Panc1 (cell line): ENCODE data around the gene RBBP7. TPM values are rescaled to one million over a fixed set of nuclear protein-coding genes. Genes with fewer than 3 reads are reported as not detected.

Source experiments
- ATAC-seq: fragments of 200-7000 bp; cut with Tn5 transposase; 2 replicates; pipeline ENCODE4 v1.9.1; 2020; ENCODE audit warnings: mild to moderate bottlenecking, moderate library complexity
- BruUV-seq: library from RNA; stranded (reverse); fragments of 400-500 nt; replicated peaks from 2 replicates; lab custom pipeline; 2021; lab: Mats Ljungman, UMichigan
- CTCF ChIA-PET: fragments of 300-600 bp; sonication (Branson Sonifier 250); formaldehyde crosslinking; loops from one replicate; lab custom pipeline; 2022; ENCODE audit warnings: antibody characterized with exemption; lab: Charles Lee
- POLR2A ChIA-PET: fragments of 300-600 bp; sonication (Branson Sonifier 250); formaldehyde crosslinking; loops from one replicate; lab custom pipeline; 2022; ENCODE audit warnings: antibody characterized with exemption; lab: Charles Lee
- DNase-seq: peaks from one replicate; pipeline ENCODE4 v3.0.0-alpha.2; 2010; ENCODE audit warnings: low read depth, low spot score
- H3K27ac ChIP-seq: 2 replicates; pipeline ENCODE4 v1.5.1; 2011; ENCODE audit warnings: mild to moderate bottlenecking, low read length, inconsistent platforms
- H3K27me3 ChIP-seq: fragments of 200-500 bp; sonication (Bioruptor generic); 2 replicates; pipeline ENCODE4 v1.6.0; 2014; ENCODE audit warnings: low read length, inconsistent platforms; ENCODE audit not compliant: control insufficient read depth, insufficient read depth
- H3K36me3 ChIP-seq: fragments of 200-500 bp; sonication (Bioruptor generic); 2 replicates; pipeline ENCODE4 v1.5.1; 2014; ENCODE audit warnings: inconsistent platforms, mild to moderate bottlenecking, low read length, moderate library complexity; ENCODE audit not compliant: control insufficient read depth, insufficient read depth
- H3K4me1 ChIP-seq: 2 replicates; pipeline ENCODE4 v1.5.1; 2011; ENCODE audit warnings: inconsistent platforms, mild to moderate bottlenecking, low read length, moderate library complexity; ENCODE audit not compliant: control insufficient read depth, insufficient read depth
- H3K4me3 ChIP-seq, 2 experiments: 2 replicates each; pipeline ENCODE4 v1.5.1; 2011 to 2012; ENCODE audit warnings: low read depth in 2 of 2, low read length in 2 of 2, mild to moderate bottlenecking in 2 of 2, inconsistent platforms in 1 of 2, moderate library complexity in 1 of 2
- H3K9me3 ChIP-seq: fragments of 200-500 bp; sonication (Bioruptor generic); 2 replicates; pipeline ENCODE4 v1.5.1; 2014; ENCODE audit warnings: low read depth, mild to moderate bottlenecking, inconsistent platforms, low read length, moderate library complexity; ENCODE audit not compliant: control insufficient read depth, insufficient read depth
- CTCF ChIP-seq: fragments of 450-650 bp; IDR thresholded peaks from 2 replicates; pipeline ENCODE4 v1.5.1; 2017; ENCODE audit warnings: mild to moderate bottlenecking
- POLR2AphosphoS5 ChIP-seq: IDR thresholded peaks from 2 replicates; pipeline ENCODE4 v1.6.1; 2012; ENCODE audit warnings: mild to moderate bottlenecking, low read depth, low read length, moderate library complexity
- REST ChIP-seq, 2 experiments: IDR thresholded peaks; 2 replicates each; pipeline ENCODE4 v1.6.1; 2011 to 2012; ENCODE audit warnings: low read depth in 2 of 2, control low read depth in 1 of 2, low read length in 1 of 2, mild to moderate bottlenecking in 1 of 2, moderate library complexity in 1 of 2; ENCODE audit not compliant: insufficient read depth in 1 of 2
- SIN3A ChIP-seq: IDR thresholded peaks from 2 replicates; pipeline ENCODE4 v1.6.1; 2012; ENCODE audit warnings: low read depth, mild to moderate bottlenecking, low read length, moderate library complexity, borderline replicate concordance; ENCODE audit not compliant: insufficient read depth
- TCF7L2 ChIP-seq: IDR thresholded peaks from 2 replicates; pipeline ENCODE4 v1.6.1; 2011; ENCODE audit warnings: mild to moderate bottlenecking, low read depth, low read length, inconsistent platforms
- in situ Hi-C: cut with HindIII; loops from 2 replicates; pipeline ENCODE4 v1.10.0; 2016; ENCODE audit warnings: low sequenced_read_pairs, low pct_unique_long_range_greater_than_20kb
- intact Hi-C: fragments of 100-400 bp; cut with micrococcal nuclease; formaldehyde crosslinking; loops from one replicate; pipeline ENCODE4 v1.10.0; 2022; ENCODE audit not compliant: unreplicated experiment
- total RNA-seq: library from RNA; stranded (reverse); gene quantifications from one replicate; pipeline ENCODE4 v1.2.1, GENCODE V29; 2021; ENCODE audit not compliant: unreplicated experiment

Gene RBBP7
- total RNA-seq, 1 experiment from 2014 or later: 95.8 TPM

- Histone ChIP-seq H3K4me3 (no peak overlapping the region), H3K36me3 (no peaks in the 10 kb centered on the region), H3K9me3 (no peaks in the 10 kb centered on the region), H3K27me3 (no peaks in the 10 kb centered on the region), H3K4me1 (peaks cover 5% of the 10 kb centered on the region), H3K27ac (no peak overlapping the region)
- intact Hi-C loops (no loop called here), in situ Hi-C loops (no loop called here)
- ATAC-seq: no peak
- BruUV-seq: no TSS peak
- DNase-seq: no peak
- ChIA-PET POLR2A (interaction anchor here (0.7 kb wide), 1 partner anchor 36 kb away, joined by 3 read pairs; no protein-coding TSS in a partner anchor), CTCF (no interaction called here)
- TF ChIP-seq CTCF: no peak
Observed at GRCh38 chrX:16807976-16808542, 62.1 kb downstream of the RBBP7 start.

- POLR2A ChIA-PET: interaction anchor here (0.7 kb wide), 1 partner anchor 35 kb away, joined by 3 read pairs; no protein-coding TSS in a partner anchor
- DNase-seq: no peak
- in situ Hi-C loops: no loop called here
Observed at GRCh38 chrX:16807548-16807947, 62.6 kb downstream of the RBBP7 start.

More at GRCh38 chrX:16807548-16807947, 62.6 kb downstream of the RBBP7 start:
- no peak for ATAC-seq
- no peak overlapping the region for H3K27ac ChIP-seq
- H3K9me3 ChIP-seq: no peaks in the 10 kb centered on the region
- no peak overlapping the region for H3K4me3 ChIP-seq
- TF ChIP-seq CTCF (no peak), SIN3A (no peak), TCF7L2 (no peak), REST (IDR thresholded peaks at IDR 0.05; ENCODE audit: insufficient read depth in 1 of 2, low read depth in 2 of 2, low read length in 1 of 2) (no peak), POLR2AphosphoS5 (no peak)
- CTCF ChIA-PET: no interaction called here
- H3K4me1 ChIP-seq: peaks cover 5% of the 10 kb centered on the region
- no peaks in the 10 kb centered on the region for H3K27me3 ChIP-seq
- intact Hi-C loops: no loop called here
- no TSS peak for BruUV-seq
- H3K36me3 ChIP-seq: no peaks in the 10 kb centered on the region
